Measurements from ENCODE around the gene PCDHGB4. TPM values are rescaled to one million over a fixed set of nuclear protein-coding genes. Genes with fewer than 3 reads are reported as not detected.
"Not testable (repeated sequence)": the region's sequence is repeated elsewhere in the genome, so short reads cannot be mapped to it uniquely, and the experiment has no call there.

The PCDHGB4 gene
- total and polyA plus RNA-seq, 3 experiments from 2014 or later, result 0.08 to 0.13 TPM; not detected in 1

GRCh38 chr5:141432308-141432707 lies 44.8 kb downstream of the PCDHGB4 start:
- Mint-ChIP-seq H3K27me3 (peaks cover 54 to 63% of the 10 kb centered on the region in 2 donors), H3K4me3 (peak overlapping the region in 1 of 7 donors; percentile 32), H3K4me1 (peaks cover 8 to 11% (median 10%) of the 10 kb centered on the region in 3 donors), H3K9me3 (peaks cover 12 to 48% (median 47%) of the 10 kb centered on the region in 5 donors)
- H3K9me3 ChIP-seq (ENCODE audit: low read length); POLR2A ChIA-PET; H3K36me3 Mint-ChIP-seq; H3K27ac Mint-ChIP-seq; H3K27ac ChIP-seq (ENCODE audit: low read depth, low read length); H3K4me1 ChIP-seq (ENCODE audit: insufficient read depth, low read length); H3K27me3 ChIP-seq (ENCODE audit: insufficient read depth, low read length, poor library complexity, severe bottlenecking); H3K4me3 ChIP-seq (ENCODE audit: low read length); DNase-seq; H3K36me3 ChIP-seq (ENCODE audit: insufficient read depth, low read length); CTCF ChIA-PET: not testable (repeated sequence)

GRCh38 chr5:141432726-141433125 lies 45.2 kb downstream of the PCDHGB4 start:
- H3K27me3 ChIP-seq (ENCODE audit: insufficient read depth, low read length, poor library complexity, severe bottlenecking); H3K36me3 Mint-ChIP-seq; H3K36me3 ChIP-seq (ENCODE audit: insufficient read depth, low read length); DNase-seq; H3K27ac Mint-ChIP-seq; POLR2A ChIA-PET; CTCF ChIA-PET; H3K4me1 ChIP-seq (ENCODE audit: insufficient read depth, low read length); H3K4me3 Mint-ChIP-seq; H3K9me3 ChIP-seq (ENCODE audit: low read length); H3K27ac ChIP-seq (ENCODE audit: low read depth, low read length); H3K4me3 ChIP-seq (ENCODE audit: low read length): not testable (repeated sequence)
- H3K4me1 Mint-ChIP-seq, result peaks cover 8 to 11% (median 10%) of the 10 kb centered on the region in 3 donors
- peaks cover 12 to 48% (median 47%) of the 10 kb centered on the region in 5 donors for H3K9me3 Mint-ChIP-seq
- peaks cover 51 to 63% of the 10 kb centered on the region in 2 donors for H3K27me3 Mint-ChIP-seq

GRCh38 chr5:141434006-141434405 lies 46.5 kb downstream of the PCDHGB4 start:
- ChIA-PET POLR2A (no interaction called here), CTCF (no interaction called here)
- Histone ChIP-seq H3K9me3 (ENCODE audit: low read length) (peaks cover 9% of the 10 kb centered on the region), H3K36me3 (ENCODE audit: insufficient read depth, low read length) (no peaks in the 10 kb centered on the region), H3K27me3 (ENCODE audit: insufficient read depth, low read length, poor library complexity, severe bottlenecking) (peaks cover 8% of the 10 kb centered on the region), H3K4me3 (ENCODE audit: low read length) (no peak overlapping the region), H3K4me1 (ENCODE audit: insufficient read depth, low read length) (no peaks in the 10 kb centered on the region), H3K27ac (ENCODE audit: low read depth, low read length) (no peak overlapping the region)
- Mint-ChIP-seq H3K36me3 (no peaks in the 10 kb centered on the region), H3K27ac (peak overlapping the region in 1 of 8 donors; percentile 6), H3K9me3 (peaks cover 8 to 42% (median 40%) of the 10 kb centered on the region in 5 donors), H3K27me3 (peaks cover 47 to 59% of the 10 kb centered on the region in 2 donors), H3K4me1 (peaks cover 8 to 11% (median 10%) of the 10 kb centered on the region in 3 donors), H3K4me3 (no peak overlapping the region)
- DNase-seq, result no peak

GRCh38 chr5:141437221-141437620 lies 49.7 kb downstream of the PCDHGB4 start:
- H3K36me3 Mint-ChIP-seq, result no peaks in the 10 kb centered on the region

GRCh38 chr5:141439411-141440141 lies 52.1 kb downstream of the PCDHGB4 start:
- ChIA-PET CTCF (no interaction called here), POLR2A (no interaction called here)
- no peaks in the 10 kb centered on the region for H3K36me3 ChIP-seq (ENCODE audit: insufficient read depth, low read length)
- Mint-ChIP-seq H3K27me3 (peaks cover 17 to 31% of the 10 kb centered on the region in 2 donors), H3K4me1 (no peaks in the 10 kb centered on the region), H3K36me3 (no peaks in the 10 kb centered on the region), H3K4me3 (no peak overlapping the region), H3K27ac (no peak overlapping the region), H3K9me3 (peaks cover 0 to 12% (median 6%) of the 10 kb centered on the region in 5 donors)
- no peaks in the 10 kb centered on the region for H3K4me1 ChIP-seq (ENCODE audit: insufficient read depth, low read length)
- DNase-seq, result no peak
- H3K4me3 ChIP-seq (ENCODE audit: low read length), result no peak overlapping the region
- no peak overlapping the region for H3K27ac ChIP-seq (ENCODE audit: low read depth, low read length)
- H3K27me3 ChIP-seq (ENCODE audit: insufficient read depth, low read length, poor library complexity, severe bottlenecking), result no peaks in the 10 kb centered on the region
- H3K9me3 ChIP-seq (ENCODE audit: low read length), result no peaks in the 10 kb centered on the region

More at GRCh38 chr5:141437221-141437620, 49.7 kb downstream of the PCDHGB4 start:
- ChIA-PET POLR2A (no interaction called here), CTCF (no interaction called here)
- no peak overlapping the region for H3K27ac Mint-ChIP-seq
- Histone ChIP-seq H3K4me3 (ENCODE audit: low read length) (no peak overlapping the region), H3K27me3 (ENCODE audit: insufficient read depth, low read length, poor library complexity, severe bottlenecking) (no peaks in the 10 kb centered on the region), H3K9me3 (ENCODE audit: low read length) (no peaks in the 10 kb centered on the region), H3K36me3 (ENCODE audit: insufficient read depth, low read length) (no peaks in the 10 kb centered on the region), H3K27ac (ENCODE audit: low read depth, low read length) (no peak overlapping the region), H3K4me1 (ENCODE audit: insufficient read depth, low read length) (no peaks in the 10 kb centered on the region)
- DNase-seq, result no peak
- H3K4me3 Mint-ChIP-seq, result no peak overlapping the region
- peaks cover 0 to 26% (median 22%) of the 10 kb centered on the region in 5 donors for H3K9me3 Mint-ChIP-seq
- peaks cover 32 to 47% of the 10 kb centered on the region in 2 donors for H3K27me3 Mint-ChIP-seq
- no peaks in the 10 kb centered on the region for H3K4me1 Mint-ChIP-seq

Other genes with a start within 250 kb of the PCDHGB4 start
Only the 30 nearest of the 37 such genes appear.
- gene PCDHB9, start 200.5 kb upstream of the PCDHGB4 start, total RNA-seq, result not detected
- gene PCDHB9, start 200.5 kb upstream of the PCDHGB4 start, polyA plus RNA-seq, result not detected
- not detected for gene PCDHB10, start 195.3 kb upstream of the PCDHGB4 start, total RNA-seq
- gene PCDHB10, start 195.3 kb upstream of the PCDHGB4 start, polyA plus RNA-seq, result not detected
- not detected for gene PCDHB11, start 188.1 kb upstream of the PCDHGB4 start, total RNA-seq
- not detected for gene PCDHB11, start 188.1 kb upstream of the PCDHGB4 start, polyA plus RNA-seq
- not detected for gene PCDHB12, start 179.0 kb upstream of the PCDHGB4 start, total RNA-seq
- gene PCDHB12, start 179.0 kb upstream of the PCDHGB4 start, polyA plus RNA-seq, result not detected
- gene PCDHB13, start 173.8 kb upstream of the PCDHGB4 start, total RNA-seq, result under 1 TPM in 1 of 2 experiments, not detected in 1; 0.04 TPM
- gene PCDHB13, start 173.8 kb upstream of the PCDHGB4 start, polyA plus RNA-seq, result not detected
- under 1 TPM in 1 of 2 experiments, not detected in 1; 0.09 TPM for gene PCDHB14, start 164.4 kb upstream of the PCDHGB4 start, total RNA-seq
- not detected for gene PCDHB14, start 164.4 kb upstream of the PCDHGB4 start, polyA plus RNA-seq
- not detected for gene PCDHB15, start 142.3 kb upstream of the PCDHGB4 start, total RNA-seq
- not detected for gene PCDHB15, start 142.3 kb upstream of the PCDHGB4 start, polyA plus RNA-seq
- gene SLC25A2, start 83.6 kb upstream of the PCDHGB4 start, total RNA-seq, result under 1 TPM; 0.31 to 0.35 TPM
- gene SLC25A2, start 83.6 kb upstream of the PCDHGB4 start, polyA plus RNA-seq, result not detected
- 10 to 100 TPM; 70.9 to 72.2 TPM for gene TAF7, start 66.9 kb upstream of the PCDHGB4 start, total RNA-seq
- 196 TPM for gene TAF7, start 66.9 kb upstream of the PCDHGB4 start, polyA plus RNA-seq
- under 1 TPM; 0.07 to 0.09 TPM for gene PCDHGA1, start 57.2 kb upstream of the PCDHGB4 start, total RNA-seq
- gene PCDHGA1, start 57.2 kb upstream of the PCDHGB4 start, polyA plus RNA-seq, result not detected
- under 1 TPM in 1 of 2 experiments, not detected in 1; 0.07 TPM for gene PCDHGA2, start 48.9 kb upstream of the PCDHGB4 start, total RNA-seq
- gene PCDHGA2, start 48.9 kb upstream of the PCDHGB4 start, polyA plus RNA-seq, result not detected
- not detected for gene PCDHGA3, start 43.9 kb upstream of the PCDHGB4 start, total RNA-seq
- gene PCDHGA3, start 43.9 kb upstream of the PCDHGB4 start, polyA plus RNA-seq, result not detected
- gene PCDHGB1, start 37.6 kb upstream of the PCDHGB4 start, total RNA-seq, result not detected
- not detected for gene PCDHGB1, start 37.6 kb upstream of the PCDHGB4 start, polyA plus RNA-seq
- under 1 TPM; 0.09 to 0.16 TPM for gene PCDHGA4, start 32.7 kb upstream of the PCDHGB4 start, total RNA-seq
- gene PCDHGA4, start 32.7 kb upstream of the PCDHGB4 start, polyA plus RNA-seq, result not detected
- gene PCDHGB2, start 27.7 kb upstream of the PCDHGB4 start, total RNA-seq, result under 1 TPM; 0.33 to 0.40 TPM
- gene PCDHGB2, start 27.7 kb upstream of the PCDHGB4 start, polyA plus RNA-seq, result 0.09 TPM
- under 1 TPM; 0.09 to 0.11 TPM for gene PCDHGA5, start 23.5 kb upstream of the PCDHGB4 start, total RNA-seq
- not detected for gene PCDHGA5, start 23.5 kb upstream of the PCDHGB4 start, polyA plus RNA-seq
- gene PCDHGB3, start 17.5 kb upstream of the PCDHGB4 start, total RNA-seq, result under 1 TPM; 0.18 to 0.28 TPM
- not detected for gene PCDHGB3, start 17.5 kb upstream of the PCDHGB4 start, polyA plus RNA-seq
- under 1 TPM; 0.15 to 0.22 TPM for gene PCDHGA6, start 13.8 kb upstream of the PCDHGB4 start, total RNA-seq
- 0.06 TPM for gene PCDHGA6, start 13.8 kb upstream of the PCDHGB4 start, polyA plus RNA-seq
- under 1 TPM in 1 of 2 experiments, not detected in 1; 0.09 TPM for gene PCDHGA7, start 5.0 kb upstream of the PCDHGB4 start, total RNA-seq
- gene PCDHGA7, start 5.0 kb upstream of the PCDHGB4 start, polyA plus RNA-seq, result not detected
- gene PCDHGA8, start 4.9 kb downstream of the PCDHGB4 start, total RNA-seq, result under 1 TPM in 1 of 2 experiments, not detected in 1; 0.04 TPM
- gene PCDHGA8, start 4.9 kb downstream of the PCDHGB4 start, polyA plus RNA-seq, result not detected
- under 1 TPM; 0.22 to 0.27 TPM for gene PCDHGB5, start 10.2 kb downstream of the PCDHGB4 start, total RNA-seq
- 0.14 TPM for gene PCDHGB5, start 10.2 kb downstream of the PCDHGB4 start, polyA plus RNA-seq
- gene PCDHGA9, start 15.1 kb downstream of the PCDHGB4 start, total RNA-seq, result under 1 TPM in 1 of 2 experiments, not detected in 1; 0.09 TPM
- not detected for gene PCDHGA9, start 15.1 kb downstream of the PCDHGB4 start, polyA plus RNA-seq
- gene PCDHGB6, start 20.3 kb downstream of the PCDHGB4 start, total RNA-seq, result under 1 TPM; 0.11 to 0.13 TPM
- 0.25 TPM for gene PCDHGB6, start 20.3 kb downstream of the PCDHGB4 start, polyA plus RNA-seq
- under 1 TPM; 0.16 to 0.20 TPM for gene PCDHGA10, start 25.3 kb downstream of the PCDHGB4 start, total RNA-seq
- 0.07 TPM for gene PCDHGA10, start 25.3 kb downstream of the PCDHGB4 start, polyA plus RNA-seq
- gene PCDHGB7, start 30.0 kb downstream of the PCDHGB4 start, total RNA-seq, result under 1 TPM in 1 of 2 experiments, not detected in 1; 0.11 TPM
- not detected for gene PCDHGB7, start 30.0 kb downstream of the PCDHGB4 start, polyA plus RNA-seq
- gene PCDHGA11, start 33.4 kb downstream of the PCDHGB4 start, total RNA-seq, result under 1 TPM in 1 of 2 experiments, not detected in 1; 0.13 TPM
- 0.09 TPM for gene PCDHGA11, start 33.4 kb downstream of the PCDHGB4 start, polyA plus RNA-seq
- under 1 TPM in 1 of 2 experiments, not detected in 1; 0.09 TPM for gene PCDHGA12, start 42.8 kb downstream of the PCDHGB4 start, total RNA-seq
- not detected for gene PCDHGA12, start 42.8 kb downstream of the PCDHGB4 start, polyA plus RNA-seq
- gene PCDHGC3, start 88.3 kb downstream of the PCDHGB4 start, total RNA-seq, result under 1 TPM; 0.11 to 0.15 TPM
- gene PCDHGC3, start 88.3 kb downstream of the PCDHGB4 start, polyA plus RNA-seq, result not detected
- not detected for gene PCDHGC4, start 97.3 kb downstream of the PCDHGB4 start, total RNA-seq
- not detected for gene PCDHGC4, start 97.3 kb downstream of the PCDHGB4 start, polyA plus RNA-seq
- not detected for gene PCDHGC5, start 101.4 kb downstream of the PCDHGB4 start, total RNA-seq
- not detected for gene PCDHGC5, start 101.4 kb downstream of the PCDHGB4 start, polyA plus RNA-seq

All from CD8-positive, alpha-beta memory T cell (primary cell).